Bone marrow (tissue), 2 donors: ENCODE measurements around the gene ITM2B.

Experiments used
- DNase-seq, 2 donors: peaks; one replicate each; lab custom pipeline; 2025; lab: John Stamatoyannopoulos, UW

ITM2B gene

DNA sequence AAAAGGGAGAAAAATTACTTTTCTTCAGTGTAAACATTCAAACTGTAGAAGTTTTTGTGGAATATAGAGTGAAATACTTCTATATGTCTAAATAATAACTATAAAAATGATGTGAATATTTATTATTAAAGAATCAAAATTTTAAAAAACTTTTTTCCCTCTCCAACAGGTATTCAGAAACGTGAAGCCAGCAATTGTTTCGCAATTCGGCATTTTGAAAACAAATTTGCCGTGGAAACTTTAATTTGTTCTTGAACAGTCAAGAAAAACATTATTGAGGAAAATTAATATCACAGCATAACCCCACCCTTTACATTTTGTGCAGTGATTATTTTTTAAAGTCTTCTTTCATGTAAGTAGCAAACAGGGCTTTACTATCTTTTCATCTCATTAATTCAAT lies 28.0 kb downstream of the ITM2B start:
- DNase-seq = no peak

- DNase-seq = no peak
These were observed 30.2 kb downstream of the ITM2B start for GRCh38 chr13:48263196-48263595.

- DNase-seq = no peak
These were observed 31.1 kb downstream of the ITM2B start for GRCh38 chr13:48264058-48264457.

GRCh38 chr13:48265217-48265815 lies 32.3 kb downstream of the ITM2B start:
- DNase-seq = no peak

DNA sequence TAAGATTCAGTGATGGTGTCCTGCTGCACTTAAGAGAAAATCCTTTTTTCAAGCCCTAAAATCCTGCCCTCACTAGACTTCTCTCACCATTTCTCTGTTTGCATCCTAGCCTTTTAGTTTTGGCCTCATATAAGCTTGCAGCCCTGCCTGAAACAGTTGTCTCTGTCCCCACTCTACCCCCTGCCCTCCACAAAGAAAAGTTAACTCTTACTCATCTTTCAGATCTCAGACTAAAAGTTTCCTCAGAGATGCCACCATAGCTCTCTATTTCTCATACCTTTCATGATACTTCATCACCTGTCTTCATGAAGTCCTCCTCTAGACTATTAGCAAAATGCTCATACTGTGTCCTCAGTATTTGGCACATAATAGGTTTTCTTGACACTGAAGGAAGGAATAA lies 33.1 kb downstream of the ITM2B start:
- DNase-seq = no peak

DNA sequence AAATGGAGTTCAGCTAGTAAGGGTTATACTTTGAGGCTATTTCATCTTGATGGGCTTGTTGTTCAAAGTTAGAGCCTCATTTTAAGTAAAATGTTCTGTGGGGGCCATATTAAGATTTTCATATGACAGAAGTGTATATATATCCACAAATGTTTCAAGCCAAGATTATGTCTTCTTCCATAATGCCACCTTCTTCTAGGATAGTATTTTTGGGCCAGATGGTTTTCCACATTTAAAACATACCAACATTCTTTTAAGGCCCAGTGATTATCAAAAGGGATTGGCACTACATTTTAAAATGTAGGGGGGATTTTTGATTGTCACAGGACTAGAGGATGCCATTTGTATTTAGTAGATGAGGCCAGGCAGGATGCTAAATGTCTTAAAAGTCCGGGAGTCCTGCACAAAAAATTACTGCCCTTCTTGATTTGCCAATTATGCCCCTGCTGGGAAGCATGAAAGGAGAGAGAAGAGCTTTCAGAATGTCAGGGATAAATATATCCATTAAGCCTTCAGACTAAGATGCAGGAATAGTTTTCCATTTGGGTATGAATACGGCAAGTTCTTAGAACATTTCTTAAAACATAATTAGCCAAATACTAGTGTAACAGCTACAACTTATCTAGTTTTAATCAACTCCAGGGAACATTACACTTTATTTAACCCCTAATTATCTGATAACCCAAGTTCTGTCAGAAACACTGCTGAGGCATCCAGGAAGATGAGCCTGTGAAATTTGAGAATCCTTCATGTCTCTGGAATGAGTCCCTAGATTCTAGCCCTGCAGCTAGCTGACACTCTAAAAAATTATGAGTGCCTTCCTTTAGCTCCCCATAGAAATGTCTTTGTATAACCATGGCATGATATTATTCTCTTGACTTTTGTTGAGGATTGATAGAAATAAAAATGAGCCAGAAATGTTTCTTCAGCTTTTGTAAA lies 34.0 kb downstream of the ITM2B start:
- DNase-seq = no peak

DNA sequence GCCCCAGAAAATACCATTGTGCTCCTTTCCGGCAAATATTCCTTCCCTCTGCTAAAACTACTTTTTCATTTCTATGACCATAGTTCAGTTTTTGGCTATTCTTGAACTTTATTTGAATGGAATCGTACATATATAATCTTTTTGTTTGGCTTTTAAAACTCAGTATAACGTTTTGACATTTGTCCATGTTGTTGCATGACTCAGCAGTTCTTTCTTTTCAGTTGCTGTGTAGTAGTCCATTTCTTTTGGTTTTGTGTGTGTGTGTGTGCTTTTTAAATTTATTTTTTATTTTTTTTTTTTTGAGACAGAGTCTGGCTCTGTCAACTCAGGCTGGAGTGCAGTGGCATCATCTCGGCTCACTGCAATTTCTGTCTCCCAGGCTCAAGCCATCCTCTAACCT lies 35.0 kb downstream of the ITM2B start:
- DNase-seq = no peak

GRCh38 chr13:48273346-48273745 lies 40.3 kb downstream of the ITM2B start:
- no peak for DNase-seq

- no peak for DNase-seq
These were observed 42.5 kb downstream of the ITM2B start for GRCh38 chr13:48275507-48275906.

- no peak for DNase-seq
These were observed 45.8 kb downstream of the ITM2B start for GRCh38 chr13:48278806-48279205.

GRCh38 chr13:48281556-48281955 lies 48.5 kb downstream of the ITM2B start:
- DNase-seq = no peak

DNA sequence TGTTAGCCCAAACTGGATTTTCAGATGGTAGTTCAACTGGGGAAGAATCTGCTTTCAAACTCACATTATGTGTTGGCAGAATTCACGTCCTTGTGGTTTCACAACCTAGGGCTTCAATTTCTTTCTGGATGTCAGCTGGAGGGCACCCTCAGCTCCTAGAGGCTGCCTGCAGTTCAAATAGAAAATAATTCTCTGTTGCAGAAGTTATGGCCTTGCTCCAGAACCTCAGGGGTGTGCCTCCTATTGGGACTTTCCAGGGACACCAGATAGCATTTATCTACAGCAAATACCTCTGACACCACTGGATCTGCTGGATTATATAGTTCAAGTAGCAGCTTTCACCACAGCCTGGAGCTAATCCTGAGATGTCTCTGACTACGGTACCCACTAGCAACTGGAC lies 58.7 kb downstream of the ITM2B start:
- DNase-seq = no peak

DNA sequence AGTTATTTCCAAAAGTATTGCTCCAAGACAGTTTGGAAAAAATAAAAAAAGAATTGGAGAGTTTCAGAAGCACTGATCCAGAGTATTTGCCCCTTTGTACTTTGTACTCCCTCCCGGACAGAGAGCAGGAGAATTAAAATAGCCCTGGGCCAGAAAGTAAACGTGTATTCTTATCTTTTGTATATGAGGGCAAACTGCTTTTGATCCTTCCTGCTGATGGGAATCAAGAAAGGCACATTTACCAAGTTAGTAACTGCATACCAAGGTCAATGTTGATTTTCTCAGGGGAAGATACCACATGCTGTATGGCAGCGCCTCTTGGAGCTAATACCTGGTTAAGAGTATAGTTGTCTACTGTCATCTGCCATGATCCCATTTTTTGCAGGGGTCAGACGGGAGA lies 59.6 kb downstream of the ITM2B start:
- DNase-seq = no peak

- no peak for DNase-seq
These were observed 61.6 kb downstream of the ITM2B start for GRCh38 chr13:48294653-48295052.

- no peak for DNase-seq
These were observed 62.3 kb downstream of the ITM2B start for GRCh38 chr13:48295271-48295670.

GRCh38 chr13:48296528-48296927 lies 63.5 kb downstream of the ITM2B start:
- no peak for DNase-seq

DNA sequence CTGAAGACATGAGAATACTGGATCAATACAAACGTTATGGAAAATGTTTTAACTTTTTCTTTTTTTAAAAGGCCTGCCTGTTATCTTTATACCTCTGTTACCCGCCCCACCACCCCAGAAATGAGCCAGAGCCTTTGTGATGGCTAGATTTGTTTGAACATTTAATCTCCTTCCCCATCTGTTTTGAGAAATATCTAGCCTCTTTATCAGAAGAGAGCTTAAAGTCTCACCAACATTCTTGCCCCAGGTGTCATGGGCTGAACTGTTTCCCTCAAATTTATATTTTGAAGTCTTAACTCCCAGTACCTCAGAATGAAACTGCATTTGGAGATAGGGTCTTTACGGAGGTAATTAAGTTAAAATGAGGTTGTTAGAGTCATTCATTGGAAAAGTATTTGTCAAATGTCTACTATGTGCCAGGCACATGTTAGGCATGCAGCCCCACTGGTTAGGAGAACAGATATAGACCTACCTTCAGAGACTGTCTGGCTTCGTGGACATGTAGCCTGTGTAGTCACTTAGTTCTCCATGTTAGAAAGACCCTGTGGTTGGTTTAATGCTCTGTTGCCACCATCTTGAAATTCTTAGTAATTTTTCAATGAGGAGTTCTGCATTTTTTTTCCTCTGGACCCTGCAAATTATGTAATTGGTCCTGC lies 64.3 kb downstream of the ITM2B start:
- DNase-seq = no peak

- DNase-seq = no peak
These were observed 66.6 kb downstream of the ITM2B start for GRCh38 chr13:48299591-48299990.

DNA sequence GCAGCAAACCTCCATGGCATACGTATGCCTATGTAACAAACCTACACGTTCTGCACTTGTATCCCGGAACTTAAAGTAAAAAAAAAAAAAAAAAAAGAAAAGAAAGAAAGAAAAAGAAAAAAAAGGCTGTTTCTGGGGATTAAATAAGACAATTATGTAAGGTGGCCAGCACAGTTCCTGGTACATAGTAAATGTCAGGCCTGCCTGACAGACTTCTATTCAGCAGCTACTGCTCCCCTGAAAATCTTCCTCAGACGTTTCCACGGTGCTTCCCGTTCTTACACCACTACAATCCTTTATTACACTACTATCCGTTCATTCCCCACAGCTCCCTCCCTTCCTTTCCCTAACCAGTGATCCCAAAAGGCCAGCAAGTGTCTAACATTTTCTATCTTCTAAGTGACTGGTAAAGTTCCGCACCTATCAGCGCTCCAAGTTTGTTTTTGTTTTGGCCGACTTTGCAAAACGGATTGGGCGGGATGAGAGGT lies 69.9 kb downstream of the ITM2B start:
- peak in 1 of 2 donors; percentile 49 for DNase-seq

- peak; percentile 78 to 83 for DNase-seq
These were observed 70.5 kb downstream of the ITM2B start, which contains the start of gene RB1 for GRCh38 chr13:48303359-48304142. Gene RB1 (plus strand): TSS chr13:48303751. CDS start chr13:48303913, 162 bp downstream.

DNA sequence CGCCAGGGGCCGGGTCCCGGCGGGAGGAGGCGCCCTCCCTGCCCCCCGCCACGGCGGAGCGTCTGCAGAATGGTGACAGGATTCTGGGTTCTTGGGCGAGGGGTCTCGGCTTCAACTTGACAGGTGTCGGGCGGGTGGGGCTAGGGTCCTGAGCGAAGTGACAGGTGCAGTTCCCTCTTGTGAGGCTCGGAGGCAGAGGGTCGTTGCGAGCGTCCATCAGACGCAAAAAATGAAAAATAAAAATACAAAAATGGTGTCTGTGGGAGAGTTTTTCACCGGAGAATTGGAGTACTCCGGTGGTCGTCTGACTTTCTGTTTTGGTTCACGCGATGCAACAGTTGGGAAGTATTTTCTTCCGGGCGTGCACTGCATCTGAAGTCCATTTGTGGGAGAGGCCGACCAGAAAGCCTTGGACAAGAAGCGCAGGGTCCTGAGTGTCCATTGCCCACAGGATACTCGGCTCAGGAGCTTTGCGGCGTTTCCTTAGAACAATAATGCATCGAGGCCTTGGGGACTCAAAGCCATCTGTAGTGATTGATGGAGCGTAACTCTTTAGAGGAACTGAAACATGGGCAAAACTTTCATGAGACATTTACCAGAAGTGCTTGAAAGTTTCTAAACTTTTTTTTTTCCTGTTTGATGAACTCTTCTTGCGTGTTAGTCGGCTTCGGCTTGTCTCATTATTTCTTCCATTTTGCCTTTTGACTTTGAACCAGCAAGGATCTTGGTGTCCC lies 71.3 kb downstream of the ITM2B start:
- peak; percentile 28 to 58 for DNase-seq
